Measurements from ENCODE around the gene TMOD4.

DNA sequence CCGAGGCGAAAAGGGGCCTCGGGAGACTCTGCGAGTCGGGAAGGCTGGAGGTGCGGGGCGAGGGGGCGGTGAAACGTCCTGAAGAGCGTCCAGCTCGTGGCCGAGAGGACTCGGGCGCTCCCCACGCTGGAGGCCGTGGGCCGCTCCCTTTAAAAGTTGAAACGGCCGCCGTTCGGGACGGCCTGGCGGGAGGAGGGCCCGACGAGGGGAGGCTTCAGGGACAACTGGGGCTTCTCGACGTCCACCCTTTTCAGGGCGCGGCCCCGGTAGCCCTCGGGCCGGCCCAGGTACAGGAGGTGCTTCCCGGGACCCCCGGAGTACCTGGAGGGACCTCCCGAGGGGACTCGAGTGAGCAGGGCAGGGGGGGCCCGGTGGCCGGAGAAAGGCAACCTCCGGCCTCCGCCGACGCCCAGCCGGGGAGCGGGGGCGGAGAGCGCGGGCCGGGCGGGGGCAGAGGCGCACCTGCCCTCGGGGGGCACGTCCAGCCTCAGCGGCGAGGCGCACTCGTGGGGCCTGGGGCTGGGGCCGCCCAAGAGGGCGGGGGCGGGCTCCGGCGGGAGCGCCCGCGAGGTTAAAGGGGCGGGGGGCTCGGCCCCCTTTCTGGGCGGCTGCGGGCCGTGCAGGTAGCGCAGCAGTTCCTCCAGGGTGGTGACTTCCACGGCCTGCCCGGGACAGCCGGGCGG lies 43.3 kb downstream of the TMOD4 start:
- no peak for TF ChIP-seq CTCF (IDR thresholded peaks at IDR 0.05; ENCODE audit: insufficient read depth, low read length)
- TF ChIP-seq REST (IDR thresholded peaks at IDR 0.05; ENCODE audit: insufficient replicate concordance, low read depth): no peak
- TF ChIP-seq POLR2AphosphoS5 (IDR thresholded peaks at IDR 0.05; ENCODE audit: low read depth): no peak
- no peak for TF ChIP-seq GABPA (IDR thresholded peaks at IDR 0.05; ENCODE audit: low read depth)

All from HL-60 (cell line).